G401.6 (cell line): ENCODE measurements around the gene CD247.

Experiments
- FAIRE-seq: peaks from 2 replicates; lab custom pipeline; 2012; peaks lifted over from hg19 to GRCh38; lab: Jason Lieb, UNC

Gene CD247

GRCh38 chr1:167511374-167511986 lies 6.8 kb downstream of the CD247 start:
- peak; percentile 69 for FAIRE-seq

- peak; percentile 37 for FAIRE-seq
Measured at GRCh38 chr1:167510881-167511280, 7.4 kb downstream of the CD247 start.

- no peak for FAIRE-seq
Measured at GRCh38 chr1:167510244-167510643, 8.1 kb downstream of the CD247 start.

- FAIRE-seq = no peak
Measured at GRCh38 chr1:167509587-167509986, 8.7 kb downstream of the CD247 start.

GRCh38 chr1:167507719-167508118 lies 10.6 kb downstream of the CD247 start:
- no peak for FAIRE-seq

- no peak for FAIRE-seq
Measured at GRCh38 chr1:167504467-167504827, 13.9 kb downstream of the CD247 start.

- FAIRE-seq = no peak
Measured at GRCh38 chr1:167503626-167504466, 14.5 kb downstream of the CD247 start.

- peak; percentile 99 for FAIRE-seq
Measured at GRCh38 chr1:167502719-167503462, 15.4 kb downstream of the CD247 start.

GRCh38 chr1:167502192-167502551 lies 16.2 kb downstream of the CD247 start:
- peak; percentile 39 for FAIRE-seq

GRCh38 chr1:167501515-167502191 lies 16.7 kb downstream of the CD247 start:
- FAIRE-seq = peak; percentile 72

GRCh38 chr1:167500283-167500860 lies 18.0 kb downstream of the CD247 start:
- peak; percentile 82 for FAIRE-seq

- FAIRE-seq = peak; percentile 17
Measured at GRCh38 chr1:167499664-167500101, 18.6 kb downstream of the CD247 start.

- peak; percentile 54 for FAIRE-seq
Measured at GRCh38 chr1:167499106-167499505, 19.2 kb downstream of the CD247 start.

- peak; percentile 93 for FAIRE-seq
Measured at GRCh38 chr1:167496797-167497619, 21.3 kb downstream of the CD247 start.

GRCh38 chr1:167493372-167493771 lies 25.0 kb downstream of the CD247 start:
- no peak for FAIRE-seq

- no peak for FAIRE-seq
Measured at GRCh38 chr1:167492481-167492910, 25.8 kb downstream of the CD247 start.

- FAIRE-seq = peak; percentile 93
Measured at GRCh38 chr1:167491586-167492461, 26.5 kb downstream of the CD247 start.

GRCh38 chr1:167490765-167491164 lies 27.6 kb downstream of the CD247 start:
- FAIRE-seq = no peak

GRCh38 chr1:167489571-167490340 lies 28.6 kb downstream of the CD247 start:
- peak; percentile 97 for FAIRE-seq
